Esophagus muscularis mucosa (tissue), 4 donors: ENCODE results near the gene NUP37. TPM values are rescaled to one million over a fixed set of nuclear protein-coding genes. Genes with fewer than 3 reads are reported as not detected.

ENCODE experiments used
- DNase-seq: peaks from one replicate; pipeline ENCODE4 v3.0.0-alpha.2; 2017; ENCODE audit errors: extremely low spot score
- H3K27ac ChIP-seq, 4 donors: fragments of 200-600 bp; sonication (generic); replicated peaks in 1 of 4; 1 replicate in 3 of 4; 2 replicates in 1 of 4; pipeline ENCODE4 v1.5.1; 2016 to 2019; ENCODE audit warnings: mild to moderate bottlenecking in 1 of 4
- H3K27me3 ChIP-seq, 4 donors: fragments of 200-600 bp; sonication (generic); one replicate each; pipeline versions ENCODE4 v1.5.1 to v1.6.0; 2016 to 2019
- H3K36me3 ChIP-seq, 4 donors: fragments of 200-600 bp; sonication (generic); one replicate each; pipeline ENCODE4 v1.5.1; 2016 to 2019
- H3K4me1 ChIP-seq, 4 donors: fragments of 200-600 bp; sonication (generic); one replicate each; pipeline ENCODE4 v1.5.1; 2016 to 2019
- H3K4me3 ChIP-seq, 4 donors: fragments of 200-600 bp; sonication (generic); 1 replicate in 2 of 4; 2 replicates in 2 of 4; pipeline ENCODE4 v1.5.1; 2016 to 2019; ENCODE audit warnings: mild to moderate bottlenecking in 4 of 4, moderate library complexity in 1 of 4
- H3K9me3 ChIP-seq, 4 donors: fragments of 200-600 bp; sonication (generic); 1 replicate in 3 of 4; 2 replicates in 1 of 4; pipeline ENCODE4 v1.5.1; 2016 to 2019
- CTCF ChIP-seq, 3 experiments: fragments of 200-600 bp in 2 of 3; fragments of 450-650 bp in 1 of 3; sonication (generic) in 2 of 3; IDR thresholded peaks; one replicate each; pipeline ENCODE4 v1.5.1; 2017 to 2019; ENCODE audit warnings: antibody characterized with exemption in 3 of 3, mild to moderate bottlenecking in 2 of 3, moderate library complexity in 1 of 3
- EP300 ChIP-seq: sonication (generic); formaldehyde crosslinking; IDR thresholded peaks from one replicate; pipeline ENCODE4 v1.6.1; 2017; ENCODE audit warnings: antibody characterized with exemption
- POLR2A ChIP-seq: fragments of 450-650 bp; IDR thresholded peaks from one replicate; pipeline ENCODE4 v1.6.1; 2017; ENCODE audit warnings: antibody characterized with exemption, moderate library complexity, mild to moderate bottlenecking, low read depth
- POLR2AphosphoS5 ChIP-seq, 2 donors: sonication (generic); formaldehyde crosslinking; IDR thresholded peaks; one replicate each; pipeline ENCODE4 v1.6.1; 2017; ENCODE audit warnings: antibody characterized with exemption in 2 of 2
- WGBS: methylation state at CpG from one replicate; pipeline ENCODE4 v1.1.5; 2018; 5-methylcytosine and 5-hydroxymethylcytosine counted together
- intact Hi-C: fragments of 100-400 bp; cut with DNase I; formaldehyde crosslinking; loops from one replicate; pipeline ENCODE4 v1.15.1; 2023
- total RNA-seq, 4 donors: library from RNA; depleted of rRNA; stranded (reverse); fragments of >200 nt; gene quantifications; one replicate each; pipeline versions ENCODE4 v1.1.0 to v1.2.1, GENCODE V29; 2016

Gene NUP37
- total RNA-seq, 4 donors from 2014 or later, result 9.9 to 23.3 (median 15.4) TPM

- no peak for DNase-seq
- Histone ChIP-seq H3K4me3 (peak overlapping the region; percentile 67 to 87 (median 80)), H3K4me1 (peaks cover 15 to 20% (median 17%) of the 10 kb centered on the region in 4 donors), H3K36me3 (peaks cover 0 to 27% (median 12%) of the 10 kb centered on the region in 4 donors), H3K27ac (peak overlapping the region in 2 of 4 donors; percentile 84 to 85), H3K27me3 (no peaks in the 10 kb centered on the region), H3K9me3 (no peaks in the 10 kb centered on the region)
- intact Hi-C loops, result no loop called here
- WGBS, result 4% methylated on average over 4 of the region's 4 CpGs
- TF ChIP-seq CTCF (IDR thresholded peaks at IDR 0.05) (no peak), POLR2AphosphoS5 (IDR thresholded peaks at IDR 0.05) (no peak), POLR2A (no peak), EP300 (no peak)
These were observed 605 bp upstream of the NUP37 start for GRCh38 chr12:102120564-102120873.

- Histone ChIP-seq H3K4me3 (peak overlapping the region; percentile 67 to 87 (median 80)), H3K36me3 (peaks cover 0 to 38% (median 12%) of the 10 kb centered on the region in 4 donors), H3K4me1 (peaks cover 15 to 20% (median 17%) of the 10 kb centered on the region in 4 donors), H3K27ac (peak overlapping the region in 1 of 4 donors; percentile 84), H3K9me3 (no peaks in the 10 kb centered on the region), H3K27me3 (no peaks in the 10 kb centered on the region)
- WGBS, result 56% methylated on average over 2 of the region's 2 CpGs
- intact Hi-C loops, result loop anchor here (5.0 kb wide), 1 partner anchor 52 kb away; no protein-coding TSS in a partner anchor
- TF ChIP-seq POLR2AphosphoS5 (IDR thresholded peaks at IDR 0.05) (no peak), EP300 (no peak), CTCF (IDR thresholded peaks at IDR 0.05) (no peak), POLR2A (no peak)
- DNase-seq, result no peak
These were observed 1.0 kb downstream of the NUP37 start for GRCh38 chr12:102118874-102119273.

GRCh38 chr12:102116392-102116791, 3.5 kb downstream of the NUP37 start:
- WGBS, result 97% methylated on average over 7 of the region's 7 CpGs

GRCh38 chr12:102114212-102114611, 5.7 kb downstream of the NUP37 start:
- Histone ChIP-seq H3K4me3 (no peak overlapping the region), H3K27me3 (no peaks in the 10 kb centered on the region), H3K9me3 (no peaks in the 10 kb centered on the region), H3K4me1 (peaks cover 5 to 6% (median 5%) of the 10 kb centered on the region in 4 donors), H3K27ac (no peak overlapping the region), H3K36me3 (peaks cover 4 to 65% (median 29%) of the 10 kb centered on the region in 4 donors)
- DNase-seq, result no peak
- intact Hi-C loops, result no loop called here
- WGBS, result 82% methylated on average over 2 of the region's 2 CpGs
- TF ChIP-seq POLR2AphosphoS5 (IDR thresholded peaks at IDR 0.05) (no peak), EP300 (no peak), CTCF (IDR thresholded peaks at IDR 0.05) (no peak), POLR2A (no peak)

More at GRCh38 chr12:102116392-102116791, 3.5 kb downstream of the NUP37 start:
- H3K27ac ChIP-seq, result no peak overlapping the region
- TF ChIP-seq POLR2AphosphoS5 (IDR thresholded peaks at IDR 0.05), result no peak
- no peak for TF ChIP-seq EP300
- no peak for DNase-seq
- H3K36me3 ChIP-seq, result peaks cover 0 to 45% (median 14%) of the 10 kb centered on the region in 4 donors
- peaks cover 15 to 20% (median 17%) of the 10 kb centered on the region in 4 donors for H3K4me1 ChIP-seq
- no peaks in the 10 kb centered on the region for H3K27me3 ChIP-seq
- no peaks in the 10 kb centered on the region for H3K9me3 ChIP-seq
- H3K4me3 ChIP-seq, result no peak overlapping the region
- intact Hi-C loops, result loop anchor here (5.0 kb wide), 1 partner anchor 49 kb away; no protein-coding TSS in a partner anchor

GRCh38 chr12:102110782-102111181, 9.1 kb downstream of the NUP37 start:
- H3K36me3 ChIP-seq, result peaks cover 12 to 71% (median 36%) of the 10 kb centered on the region in 4 donors
- intact Hi-C loops, result no loop called here
- DNase-seq, result no peak

More at GRCh38 chr12:102110782-102111181, 9.1 kb downstream of the NUP37 start:
- no peak overlapping the region for H3K4me3 ChIP-seq
- no peaks in the 10 kb centered on the region for H3K9me3 ChIP-seq
- no peak overlapping the region for H3K27ac ChIP-seq
- no peaks in the 10 kb centered on the region for H3K27me3 ChIP-seq
- TF ChIP-seq POLR2AphosphoS5 (IDR thresholded peaks at IDR 0.05), result no peak
- TF ChIP-seq EP300, result no peak
- TF ChIP-seq POLR2A, result no peak
- TF ChIP-seq CTCF (IDR thresholded peaks at IDR 0.05), result no peak
- H3K4me1 ChIP-seq, result no peaks in the 10 kb centered on the region
